Measurements from ENCODE around the gene LIPT1. TPM values are rescaled to one million over a fixed set of nuclear protein-coding genes. Genes with fewer than 3 reads are reported as not detected.

LIPT1 gene
- total and polyA plus RNA-seq, 2 experiments from 2014 or later: 4.7 to 6.6 TPM

DNA sequence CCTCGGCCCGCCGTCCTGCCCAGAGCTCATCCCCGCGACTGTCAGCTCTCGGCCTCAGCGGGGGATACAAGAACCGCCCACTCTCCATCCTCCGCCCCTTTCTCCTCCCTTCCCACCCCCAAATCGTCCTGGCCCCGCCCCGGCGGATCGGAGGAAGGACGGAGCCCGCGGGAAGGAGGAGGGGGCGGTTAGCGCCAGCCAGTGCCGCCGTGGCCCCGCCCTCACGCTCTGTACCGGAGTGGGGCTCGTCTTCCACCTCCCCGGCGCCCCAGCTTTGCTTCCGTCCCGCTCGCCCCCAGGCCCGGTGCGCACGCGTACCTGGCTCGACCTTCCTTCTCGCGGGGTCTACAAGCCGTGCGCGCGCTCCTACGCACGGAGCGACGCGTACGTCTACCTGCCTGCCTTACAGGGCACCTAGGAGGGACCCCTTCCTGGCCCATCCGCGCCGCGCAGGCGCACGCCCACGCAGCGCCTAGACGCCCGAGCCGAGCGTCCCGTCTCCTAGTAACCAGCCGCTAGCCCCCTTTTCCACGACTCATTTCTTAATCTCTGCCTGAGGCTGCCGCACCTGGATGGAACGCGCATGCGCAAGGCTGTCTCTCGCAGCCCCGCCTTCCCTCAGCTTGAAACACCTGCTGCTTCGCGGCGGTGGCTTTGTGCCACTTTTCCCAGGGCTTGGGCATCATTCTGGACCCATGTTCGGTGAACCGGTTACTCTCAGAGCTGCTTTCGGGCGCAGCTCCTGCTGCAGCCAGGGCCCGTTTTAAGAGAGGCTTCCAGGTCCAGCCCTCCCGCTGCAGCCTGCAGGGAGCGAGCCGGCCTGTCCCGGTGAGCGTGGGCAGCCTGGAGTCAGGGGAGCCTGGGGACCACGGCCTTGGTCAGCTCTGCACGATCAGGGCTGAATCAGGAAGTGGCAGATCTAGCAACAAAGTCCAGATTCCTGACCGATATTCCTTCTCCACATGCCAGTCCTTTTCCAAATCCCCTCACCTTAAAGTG is 13.4 kb upstream of the LIPT1 start, which contains the start of gene C2orf15:
C2orf15 (plus strand) TSS at position 598 of the 999 bp plus-strand sequence. CDS start 8,852 bp downstream, outside the sequence.
- Histone ChIP-seq H3K27ac (peak within 1 kb of the TSS; percentile 17), H3K4me1 (ENCODE audit: low read depth) (peaks cover 5% of the 10 kb centered on the region), H3K27me3 (no peaks in the 10 kb centered on the region), H3K36me3 (no peaks in the 10 kb centered on the region), H3K9me3 (ENCODE audit: low read depth) (no peaks in the 10 kb centered on the region), H3K4me3 (peak within 1 kb of the TSS; percentile 59)
- peak; percentile 88 to 97 for DNase-seq (ENCODE audit: low read depth in 1 of 2, low spot score in 1 of 2)
- TF ChIP-seq, protein P1, sequence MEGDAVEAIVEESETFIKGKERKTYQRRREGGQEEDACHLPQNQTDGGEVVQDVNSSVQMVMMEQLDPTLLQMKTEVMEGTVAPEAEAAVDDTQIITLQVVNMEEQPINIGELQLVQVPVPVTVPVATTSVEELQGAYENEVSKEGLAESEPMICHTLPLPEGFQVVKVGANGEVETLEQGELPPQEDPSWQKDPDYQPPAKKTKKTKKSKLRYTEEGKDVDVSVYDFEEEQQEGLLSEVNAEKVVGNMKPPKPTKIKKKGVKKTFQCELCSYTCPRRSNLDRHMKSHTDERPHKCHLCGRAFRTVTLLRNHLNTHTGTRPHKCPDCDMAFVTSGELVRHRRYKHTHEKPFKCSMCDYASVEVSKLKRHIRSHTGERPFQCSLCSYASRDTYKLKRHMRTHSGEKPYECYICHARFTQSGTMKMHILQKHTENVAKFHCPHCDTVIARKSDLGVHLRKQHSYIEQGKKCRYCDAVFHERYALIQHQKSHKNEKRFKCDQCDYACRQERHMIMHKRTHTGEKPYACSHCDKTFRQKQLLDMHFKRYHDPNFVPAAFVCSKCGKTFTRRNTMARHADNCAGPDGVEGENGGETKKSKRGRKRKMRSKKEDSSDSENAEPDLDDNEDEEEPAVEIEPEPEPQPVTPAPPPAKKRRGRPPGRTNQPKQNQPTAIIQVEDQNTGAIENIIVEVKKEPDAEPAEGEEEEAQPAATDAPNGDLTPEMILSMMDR (IDR thresholded peaks at IDR 0.05; ENCODE audit: low read depth, low read length): no peak

DNA sequence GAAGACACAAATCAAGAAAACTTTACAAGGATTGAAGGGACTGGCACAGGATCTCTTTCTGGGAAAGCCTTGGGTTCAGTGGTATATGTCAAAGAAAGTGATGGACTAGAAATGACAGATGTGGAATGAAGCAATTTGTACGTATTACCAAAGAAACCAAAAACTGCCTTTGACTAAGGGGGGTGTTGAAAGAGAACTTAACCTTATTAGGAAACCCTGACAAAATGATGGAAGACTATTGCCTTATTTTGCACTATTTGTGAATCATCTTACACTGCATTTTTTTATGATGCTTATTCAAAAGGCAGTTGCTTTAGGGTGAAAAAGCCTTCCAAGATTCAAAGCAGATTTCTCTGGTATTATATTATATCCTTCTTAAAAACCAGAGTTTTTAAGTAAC is 4.1 kb upstream of the LIPT1 start:
- TF ChIP-seq, protein P1 (IDR thresholded peaks at IDR 0.05; ENCODE audit: low read depth, low read length): no peak
- Histone ChIP-seq H3K36me3 (no peaks in the 10 kb centered on the region), H3K27me3 (no peaks in the 10 kb centered on the region), H3K4me3 (no peak overlapping the region), H3K27ac (no peak overlapping the region), H3K9me3 (ENCODE audit: low read depth) (no peaks in the 10 kb centered on the region), H3K4me1 (ENCODE audit: low read depth) (peaks cover 9% of the 10 kb centered on the region)
- DNase-seq (ENCODE audit: low read depth in 1 of 2, low spot score in 1 of 2): peak in 1 of 2 donors; percentile 11

DNA sequence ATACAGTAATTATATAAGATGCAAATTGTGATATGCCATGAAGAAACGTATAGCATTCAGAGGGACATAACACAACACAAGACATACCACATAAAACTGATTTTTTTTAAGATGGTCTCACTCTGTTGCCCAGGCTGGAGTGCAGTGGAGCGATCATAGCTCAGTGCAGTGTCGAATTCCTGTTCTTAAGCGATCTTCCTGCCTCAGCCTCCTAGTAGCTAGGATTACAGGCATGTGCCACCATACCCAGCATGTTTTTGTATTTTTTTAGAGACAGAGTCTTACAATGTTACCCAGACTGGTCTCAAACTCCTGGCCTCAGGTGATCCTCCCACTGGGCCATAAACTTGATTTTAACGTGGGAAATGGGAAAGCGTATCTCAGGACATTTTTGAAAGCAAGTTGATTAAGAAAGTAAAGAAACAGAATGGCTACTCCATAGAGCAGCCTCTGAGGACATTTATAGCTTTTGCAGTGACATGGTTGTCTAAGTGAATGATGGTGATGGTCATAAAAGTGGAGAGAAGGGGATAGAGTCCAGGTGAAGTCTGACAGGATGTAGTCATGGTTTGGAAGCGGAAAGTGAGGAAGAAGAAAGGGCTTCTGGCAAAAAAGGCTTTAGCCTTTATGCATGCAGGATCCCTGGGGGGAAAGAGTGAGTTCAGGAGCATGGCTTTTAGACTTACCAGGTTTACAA is 2.4 kb upstream of the LIPT1 start:
- H3K36me3 ChIP-seq: no peaks in the 10 kb centered on the region
- no peak overlapping the region for H3K27ac ChIP-seq
- no peaks in the 10 kb centered on the region for H3K9me3 ChIP-seq (ENCODE audit: low read depth)
- no peak overlapping the region for H3K4me3 ChIP-seq
- TF ChIP-seq, protein P1 (IDR thresholded peaks at IDR 0.05; ENCODE audit: low read depth, low read length): no peak
- H3K4me1 ChIP-seq (ENCODE audit: low read depth): peaks cover 13% of the 10 kb centered on the region
- no peak for DNase-seq (ENCODE audit: low read depth in 1 of 2, low spot score in 1 of 2)
- H3K27me3 ChIP-seq: no peaks in the 10 kb centered on the region

DNA sequence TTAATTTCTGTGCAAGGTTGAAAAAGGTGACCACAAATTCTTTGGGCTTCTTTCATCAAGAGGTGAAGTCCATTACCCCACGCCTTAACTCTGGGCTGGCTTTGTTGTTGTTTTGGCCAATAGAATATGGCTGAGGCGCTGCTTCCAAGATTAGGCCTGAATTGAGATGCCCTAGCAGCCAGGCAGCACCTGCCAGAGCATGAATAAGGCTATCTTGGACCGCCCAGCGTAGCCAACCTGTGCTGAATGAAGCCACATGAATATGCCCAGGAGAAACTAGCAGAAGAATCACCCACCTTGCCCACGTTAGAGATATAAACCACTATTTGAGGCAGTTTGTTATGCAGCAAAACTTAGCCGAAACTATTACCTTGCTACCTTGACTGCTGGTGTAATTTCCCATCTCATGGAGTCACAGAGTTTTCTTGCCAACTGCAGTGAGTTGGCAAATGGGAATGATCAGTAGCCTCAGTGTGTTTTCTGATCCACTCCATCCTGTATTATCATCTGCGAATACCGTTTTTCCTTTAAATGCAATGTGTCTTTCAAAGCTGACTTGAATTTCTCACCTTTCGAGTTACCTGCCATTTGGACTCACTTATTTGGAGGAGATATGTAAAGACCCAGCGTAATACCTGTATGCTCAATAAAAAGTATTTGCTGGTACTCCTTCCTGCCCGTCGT is 704 bp upstream of the LIPT1 start:
- Histone ChIP-seq H3K4me3 (peak overlapping the region; percentile 72), H3K36me3 (no peaks in the 10 kb centered on the region), H3K27me3 (no peaks in the 10 kb centered on the region), H3K4me1 (ENCODE audit: low read depth) (peaks cover 13% of the 10 kb centered on the region), H3K27ac (no peak overlapping the region), H3K9me3 (ENCODE audit: low read depth) (no peaks in the 10 kb centered on the region)
- peak in 1 of 2 donors; percentile 7 for DNase-seq (ENCODE audit: low read depth in 1 of 2, low spot score in 1 of 2)
- TF ChIP-seq, protein P1 (IDR thresholded peaks at IDR 0.05; ENCODE audit: low read depth, low read length): no peak

DNA sequence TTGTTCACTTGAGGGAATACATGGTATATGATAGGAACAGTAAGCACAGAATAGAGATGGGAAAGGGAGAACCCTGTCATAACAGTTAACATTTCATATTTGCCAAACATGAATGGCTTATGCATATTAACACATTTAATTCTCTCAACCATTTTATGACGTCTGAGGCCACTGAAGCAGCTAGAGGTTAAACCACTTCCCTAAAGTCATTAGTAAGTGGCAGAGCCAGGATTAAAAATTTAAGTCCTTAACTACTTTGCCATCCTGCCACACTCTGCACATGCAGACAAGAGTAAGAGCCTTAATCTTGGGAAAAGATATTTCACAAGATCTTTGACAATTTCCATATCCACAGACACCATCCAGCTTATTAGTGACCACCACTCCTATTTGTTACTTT is 2.1 kb downstream of the LIPT1 start:
- H3K27ac ChIP-seq: no peak overlapping the region
- no peaks in the 10 kb centered on the region for H3K27me3 ChIP-seq
- peaks cover 2% of the 10 kb centered on the region for H3K36me3 ChIP-seq
- DNase-seq (ENCODE audit: low read depth in 1 of 2, low spot score in 1 of 2): no peak
- H3K4me3 ChIP-seq: no peak overlapping the region
- H3K4me1 ChIP-seq (ENCODE audit: low read depth): peaks cover 13% of the 10 kb centered on the region
- no peaks in the 10 kb centered on the region for H3K9me3 ChIP-seq (ENCODE audit: low read depth)
- TF ChIP-seq, protein P1 (IDR thresholded peaks at IDR 0.05; ENCODE audit: low read depth, low read length): no peak

Data from cardiac muscle cell (in vitro differentiated cells and primary cell).